Loucy (cell line): ENCODE data around the gene KIF1B.

Source experiments
- H2AFZ ChIP-seq: fragments of 200-600 bp; sonication (generic); 2 replicates; pipeline ENCODE4 v1.6.0; 2016; ENCODE audit warnings: antibody characterized with exemption, mild to moderate bottlenecking, low read length, moderate library complexity
- H3F3A ChIP-seq: fragments of 200-600 bp; 2 replicates; pipeline ENCODE4 v1.6.0; 2016; ENCODE audit warnings: antibody characterized with exemption, low read depth, mild to moderate bottlenecking
- H3K27me3 ChIP-seq: fragments of 200-600 bp; sonication (generic); 2 replicates; pipeline ENCODE4 v1.6.1; 2014; ENCODE audit warnings: low read length, mild to moderate bottlenecking; ENCODE audit not compliant: insufficient read depth, poor library complexity, severe bottlenecking
- H3K36me3 ChIP-seq: fragments of 200-600 bp; sonication (generic); 2 replicates; pipeline ENCODE4 v1.6.1; 2016; ENCODE audit warnings: low read length; ENCODE audit not compliant: insufficient read depth
- H3K4me1 ChIP-seq: fragments of 200-600 bp; sonication (generic); 2 replicates; pipeline ENCODE4 v1.5.1; 2014; ENCODE audit warnings: low read length, mild to moderate bottlenecking; ENCODE audit not compliant: insufficient read depth, poor library complexity, severe bottlenecking
- H3K4me2 ChIP-seq: fragments of 200-600 bp; sonication (generic); 2 replicates; pipeline ENCODE4 v1.6.0; 2014; ENCODE audit warnings: antibody characterized with exemption, low read length, low read depth, mild to moderate bottlenecking; ENCODE audit not compliant: poor library complexity, severe bottlenecking
- H3K4me3 ChIP-seq: fragments of 200-600 bp; sonication (generic); 2 replicates; pipeline ENCODE4 v1.5.1; 2014; ENCODE audit warnings: low read length, mild to moderate bottlenecking, mixed read lengths; ENCODE audit not compliant: poor library complexity, severe bottlenecking
- H3K79me2 ChIP-seq: fragments of 200-600 bp; sonication (generic); 2 replicates; pipeline ENCODE4 v1.6.1; 2014; ENCODE audit warnings: low read length; ENCODE audit not compliant: insufficient read depth
- H3K9ac ChIP-seq: fragments of 200-600 bp; sonication (generic); 2 replicates; pipeline ENCODE4 v1.6.0; 2014; ENCODE audit warnings: mild to moderate bottlenecking, low read depth, low read length, moderate library complexity; ENCODE audit not compliant: poor library complexity, severe bottlenecking
- H3K9me2 ChIP-seq: fragments of 200-600 bp; sonication (generic); replicated peaks from 2 replicates; pipeline ENCODE4 v1.6.1; 2016; ENCODE audit warnings: low read depth, low read length, mixed read lengths
- H3K9me3 ChIP-seq: fragments of 200-600 bp; sonication (generic); 2 replicates; pipeline ENCODE4 v1.6.1; 2014; ENCODE audit warnings: mild to moderate bottlenecking, antibody characterized with exemption, low read length, low read depth; ENCODE audit not compliant: insufficient read depth
- H4K20me1 ChIP-seq: fragments of 200-600 bp; sonication (generic); 2 replicates; pipeline ENCODE4 v1.6.0; 2014; ENCODE audit warnings: antibody characterized with exemption, low read length, mild to moderate bottlenecking; ENCODE audit not compliant: insufficient read depth, poor library complexity, severe bottlenecking
- CTCF ChIP-seq: fragments of 200-600 bp; sonication (generic); conservative IDR thresholded peaks from 2 replicates; pipeline ENCODE4 v1.5.1; 2014; ENCODE audit warnings: mild to moderate bottlenecking, antibody characterized with exemption, low read length
- EZH2phosphoT487 ChIP-seq: fragments of 200-600 bp; IDR thresholded peaks from 2 replicates; pipeline ENCODE4 v1.6.1; 2018; ENCODE audit warnings: antibody characterized with exemption, mild to moderate bottlenecking, moderate library complexity, borderline replicate concordance

The KIF1B gene

GRCh38 chr1:10398278-10398733 is 187.9 kb downstream of the KIF1B start:
- no peak for TF ChIP-seq CTCF
- no peak for TF ChIP-seq EZH2phosphoT487
- peak overlapping the region; percentile 83 for H3K4me3 ChIP-seq
- H4K20me1 ChIP-seq, result peaks cover 23% of the 10 kb centered on the region
- no peaks in the 10 kb centered on the region for H3K27me3 ChIP-seq
- peaks cover 37% of the 10 kb centered on the region for H3K79me2 ChIP-seq
- H3K9me3 ChIP-seq, result no peaks in the 10 kb centered on the region
- peak overlapping the region; percentile 65 for H3K9ac ChIP-seq
- peaks cover 20% of the 10 kb centered on the region for H3K4me1 ChIP-seq
- no peaks in the 10 kb centered on the region for H3F3A ChIP-seq
- H2AFZ ChIP-seq, result peak overlapping the region; percentile 91
- H3K4me2 ChIP-seq, result peak overlapping the region; percentile 81
- H3K36me3 ChIP-seq, result peaks cover 8% of the 10 kb centered on the region; the same call in 1 of the 2 replicates
- no peaks in the 10 kb centered on the region for H3K9me2 ChIP-seq

- Histone ChIP-seq H3K9me3 (no peaks in the 10 kb centered on the region), H3K9me2 (no peaks in the 10 kb centered on the region), H3K4me2 (peak within 1 kb of the TSS; percentile 89), H3K9ac (peak within 1 kb of the TSS; percentile 90), H4K20me1 (peaks cover 23% of the 10 kb centered on the region), H3F3A (no peaks in the 10 kb centered on the region), H3K4me1 (peaks cover 20% of the 10 kb centered on the region), H2AFZ (peak within 1 kb of the TSS; percentile 91), H3K27me3 (no peaks in the 10 kb centered on the region), H3K4me3 (peak within 1 kb of the TSS; percentile 83), H3K79me2 (peaks cover 42% of the 10 kb centered on the region), H3K36me3 (peaks cover 14% of the 10 kb centered on the region; the same call in 1 of the 2 replicates)
- TF ChIP-seq CTCF, result no peak
- TF ChIP-seq EZH2phosphoT487, result no peak
Observed at GRCh38 chr1:10398734-10399443, 188.5 kb downstream of the KIF1B start, which contains the start of gene PGD. TSS of gene PGD (plus strand) at chr1:10399064. CDS start at chr1:10399118, 54 bp downstream.

- Histone ChIP-seq H2AFZ (no peak overlapping the region; the same call in 1 of the 2 replicates), H3F3A (no peaks in the 10 kb centered on the region), H3K36me3 (peaks cover 20% of the 10 kb centered on the region; the same call in 1 of the 2 replicates), H3K79me2 (peaks cover 45% of the 10 kb centered on the region), H3K4me3 (peak overlapping the region; percentile 83), H3K9ac (peak overlapping the region; percentile 90), H4K20me1 (peaks cover 23% of the 10 kb centered on the region), H3K27me3 (no peaks in the 10 kb centered on the region), H3K9me3 (no peaks in the 10 kb centered on the region), H3K4me2 (peak overlapping the region; percentile 89), H3K4me1 (peaks cover 20% of the 10 kb centered on the region), H3K9me2 (no peaks in the 10 kb centered on the region)
- TF ChIP-seq EZH2phosphoT487 (no peak), CTCF (no peak)
Observed at GRCh38 chr1:10399444-10399941, 189.1 kb downstream of the KIF1B start.
